B cell (primary cell): ENCODE measurements around the gene UBE2J2. TPM values are rescaled to one million over a fixed set of nuclear protein-coding genes. Genes with fewer than 3 reads are reported as not detected.

Experiments
- ATAC-seq: fragments of 200-7000 bp; cut with Tn5 transposase; one replicate; pipeline ENCODE4 v1.10.0; 2021; ENCODE audit warnings: low read depth, mild to moderate bottlenecking, moderate number of reproducible peaks, moderate library complexity
- CTCF ChIA-PET: fragments of 350-600 bp; sonication (Branson Sonifier 250); formaldehyde crosslinking; loops from one replicate; lab custom pipeline; 2021; ENCODE audit warnings: antibody characterized with exemption, inconsistent platforms; lab: Charles Lee
- POLR2A ChIA-PET: fragments of 350-600 bp; sonication (Branson Sonifier 250); formaldehyde crosslinking; loops from one replicate; lab custom pipeline; 2021; ENCODE audit warnings: antibody characterized with exemption; lab: Charles Lee
- DNase-seq: peaks from one replicate; pipeline ENCODE4 v3.0.0; 2013
- H2AFZ ChIP-seq: 2 replicates; pipeline ENCODE4 v1.6.1; 2012; ENCODE audit warnings: mild to moderate bottlenecking, low read depth, low read length; ENCODE audit not compliant: insufficient read depth, poor library complexity, severe bottlenecking
- H3K27ac ChIP-seq, 2 donors: 1 replicate in 1 of 2; 2 replicates in 1 of 2; pipeline ENCODE4 v1.5.1; 2012 to 2013; ENCODE audit warnings: low read length in 2 of 2, mild to moderate bottlenecking in 2 of 2, moderate library complexity in 1 of 2
- H3K27me3 ChIP-seq, 4 experiments: fragments of 200-600 bp in 1 of 4; sonication (generic) in 1 of 4; replicated peaks in 1 of 4; 1 replicate in 2 of 4; 2 replicates in 2 of 4; pipeline versions ENCODE4 v1.6.1 to v1.7.0; 2013 to 2016; ENCODE audit warnings: low read length in 3 of 4, mild to moderate bottlenecking in 2 of 4, mixed read lengths in 1 of 4, moderate library complexity in 1 of 4; ENCODE audit not compliant: insufficient read depth in 4 of 4, control insufficient read depth in 3 of 4; ENCODE audit errors: control extremely low read depth in 1 of 4
- H3K36me3 ChIP-seq, 2 experiments: replicated peaks in 1 of 2; 1 replicate in 1 of 2; 2 replicates in 1 of 2; pipeline versions ENCODE4 v1.6.1 to v1.7.1; 2013; ENCODE audit warnings: low read length in 1 of 2; ENCODE audit not compliant: insufficient read depth in 2 of 2, control insufficient read depth in 1 of 2; ENCODE audit errors: control extremely low read depth in 1 of 2, extremely low read depth in 1 of 2
- H3K4me1 ChIP-seq, 2 donors: fragments of 200-600 bp in 1 of 2; sonication (generic) in 1 of 2; 1 replicate in 1 of 2; 2 replicates in 1 of 2; pipeline versions ENCODE4 v1.5.1 to v1.6.1; 2013 to 2017; ENCODE audit warnings: low read length in 2 of 2; ENCODE audit not compliant: control insufficient read depth in 2 of 2, insufficient read depth in 2 of 2
- H3K4me2 ChIP-seq: replicated peaks from 2 replicates; pipeline ENCODE3; 2012; ENCODE audit warnings: mild to moderate bottlenecking, low read depth, low read length; ENCODE audit not compliant: poor library complexity, severe bottlenecking
- H3K4me3 ChIP-seq, 5 experiments: fragments of 200-600 bp in 1 of 5; sonication (generic) in 1 of 5; 1 replicate in 3 of 5; 2 replicates in 2 of 5; pipeline versions ENCODE4 v1.5.1 to v1.7.0; 2011 to 2016; ENCODE audit warnings: low read length in 4 of 5, mild to moderate bottlenecking in 4 of 5, low read depth in 2 of 5, control low read depth in 1 of 5, moderate library complexity in 1 of 5; ENCODE audit not compliant: insufficient read depth in 1 of 5; ENCODE audit errors: control extremely low read depth in 1 of 5, extremely low read depth in 1 of 5
- H3K79me2 ChIP-seq: fragments of 200-600 bp; sonication (generic); one replicate; pipeline ENCODE4 v1.6.0; 2016; ENCODE audit warnings: low read length; ENCODE audit not compliant: control insufficient read depth, insufficient read depth
- H3K9ac ChIP-seq: fragments of 200-600 bp; sonication (generic); 2 replicates; pipeline ENCODE4 v1.6.1; 2017; ENCODE audit warnings: mild to moderate bottlenecking, low read length, moderate library complexity
- H3K9me3 ChIP-seq, 3 donors: one replicate each; pipeline versions ENCODE4 v1.6.1 to v1.7.1; 2013; ENCODE audit warnings: low read length in 2 of 3; ENCODE audit not compliant: control insufficient read depth in 2 of 3, insufficient read depth in 1 of 3; ENCODE audit errors: control extremely low read depth in 1 of 3
- H4K20me1 ChIP-seq: 2 replicates; pipeline ENCODE4 v1.6.0; 2012; ENCODE audit warnings: mild to moderate bottlenecking, low read length; ENCODE audit not compliant: insufficient read depth, control insufficient read depth, poor library complexity, severe bottlenecking
- H3K27ac Mint-ChIP-seq: one replicate; pipeline ENCODE4 v1.8.0; 2021; ENCODE audit warnings: mixed read lengths
- H3K27me3 Mint-ChIP-seq: one replicate; pipeline ENCODE4 v1.8.0; 2021; ENCODE audit warnings: mixed read lengths
- H3K4me1 Mint-ChIP-seq: one replicate; pipeline ENCODE4 v1.8.0; 2021; ENCODE audit warnings: mixed read lengths
- H3K4me3 Mint-ChIP-seq: one replicate; pipeline ENCODE4 v1.8.0; 2021; ENCODE audit warnings: mixed read lengths
- H3K9me3 Mint-ChIP-seq: one replicate; pipeline ENCODE4 v1.8.0; 2022; ENCODE audit warnings: mixed read lengths; ENCODE audit not compliant: insufficient read depth
- EZH2 ChIP-seq: IDR thresholded peaks from 2 replicates; pipeline ENCODE4 v1.6.1; 2012; ENCODE audit warnings: borderline replicate concordance, low read depth, mild to moderate bottlenecking, moderate library complexity, low read length; ENCODE audit not compliant: insufficient read depth, poor library complexity, severe bottlenecking
- WGBS: methylation state at CpG from one replicate; pipeline ENCODE4 v1.1.5; 2013; ENCODE audit warnings: missing lambda C conversion rate; ENCODE audit not compliant: insufficient coverage; 5-methylcytosine and 5-hydroxymethylcytosine counted together
- intact Hi-C: fragments of 100-400 bp; cut with micrococcal nuclease; formaldehyde crosslinking; loops from one replicate; pipeline ENCODE4 v1.10.0; 2022
- polyA plus RNA-seq: library from polyadenylated mRNA; depleted of rRNA; stranded (reverse); fragments of >200 nt; gene quantifications from 2 replicates; pipeline ENCODE4 v1.2.3, GENCODE V29; 2012
- total RNA-seq, 2 donors: library from RNA; stranded (reverse); fragments of 120-200 nt in 1 of 2; gene quantifications; 1 replicate in 1 of 2; 2 replicates in 1 of 2; pipeline versions ENCODE4 v1.2.3 to v1.2.4, GENCODE V29; 2013 to 2022
- TF ChIP-seq, protein P1 (sequence below): fragments of 200-600 bp; IDR thresholded peaks from one replicate; pipeline ENCODE4 v1.8.0; 2022; ENCODE audit warnings: antibody characterized with exemption, mild to moderate bottlenecking

UBE2J2 gene
- total and polyA plus RNA-seq, 2 donors (not counting 1 experiment from before 2014, with no cell fraction given), result 40.1 to 115 TPM

DNA sequence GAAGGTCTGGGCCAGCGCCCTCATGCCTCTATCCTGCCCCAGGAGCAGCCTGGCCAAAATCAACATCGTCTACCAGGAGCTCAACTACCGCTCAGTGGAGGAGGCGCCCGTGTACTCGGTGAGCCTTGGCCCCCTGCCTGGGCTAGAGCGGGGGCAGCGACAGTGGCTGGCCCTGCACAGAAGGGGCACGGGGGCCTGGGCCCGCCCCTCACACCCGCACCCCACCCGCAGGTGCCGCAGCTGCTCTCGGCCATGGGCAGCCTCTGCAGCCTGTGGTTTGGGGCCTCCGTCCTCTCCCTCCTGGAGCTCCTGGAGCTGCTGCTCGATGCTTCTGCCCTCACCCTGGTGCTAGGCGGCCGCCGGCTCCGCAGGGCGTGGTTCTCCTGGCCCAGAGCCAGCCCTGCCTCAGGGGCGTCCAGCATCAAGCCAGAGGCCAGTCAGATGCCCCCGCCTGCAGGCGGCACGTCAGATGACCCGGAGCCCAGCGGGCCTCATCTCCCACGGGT lies 17.4 kb upstream of the UBE2J2 start:
- intact Hi-C loops, result loop anchor here (2.0 kb wide), 1 partner anchor 306 kb away; no protein-coding TSS in a partner anchor

DNA sequence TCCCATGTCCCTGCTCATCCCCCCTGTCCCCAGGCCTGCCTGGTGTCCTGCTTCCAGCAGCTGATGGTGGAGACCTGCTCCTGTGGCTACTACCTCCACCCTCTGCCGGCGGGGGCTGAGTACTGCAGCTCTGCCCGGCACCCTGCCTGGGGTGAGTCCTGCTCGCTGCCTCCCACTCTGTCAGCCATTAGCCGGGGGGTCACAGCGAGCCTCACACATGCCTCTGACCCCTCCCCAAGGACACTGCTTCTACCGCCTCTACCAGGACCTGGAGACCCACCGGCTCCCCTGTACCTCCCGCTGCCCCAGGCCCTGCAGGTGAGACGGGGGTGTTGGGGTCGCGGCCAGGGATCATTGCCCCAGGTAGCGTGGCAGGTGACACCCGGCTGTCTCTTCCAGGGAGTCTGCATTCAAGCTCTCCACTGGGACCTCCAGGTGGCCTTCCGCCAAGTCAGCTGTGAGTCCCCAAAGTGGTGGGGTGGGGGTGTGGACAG lies 16.6 kb upstream of the UBE2J2 start:
- Mint-ChIP-seq H3K27ac (no peak overlapping the region), H3K4me3 (no peak overlapping the region), H3K27me3 (no peaks in the 10 kb centered on the region), H3K4me1 (peaks cover 11% of the 10 kb centered on the region), H3K9me3 (no peaks in the 10 kb centered on the region)
- WGBS, result 64% methylated on average over 15 of the region's 15 CpGs
- no peak overlapping the region for H3K27ac ChIP-seq
- H2AFZ ChIP-seq, result no peak overlapping the region
- no peaks in the 10 kb centered on the region for H3K79me2 ChIP-seq
- ChIA-PET POLR2A (interaction anchor here (0.5 to 1.9 kb wide), 2 partner anchors 115 to 168 kb away, joined by 4 to 8 read pairs; no protein-coding TSS in a partner anchor), CTCF (interaction anchor here (0.6 to 4.3 kb wide), 11 partner anchors 13 to 306 kb away, joined by 3 to 118 read pairs (median 5); partner anchors contain the start of genes C1orf159 and UBE2J2)
- H3K4me2 ChIP-seq, result no peak overlapping the region
- no peaks in the 10 kb centered on the region for H3K9me3 ChIP-seq
- DNase-seq (peak; percentile 76), ATAC-seq (peak; percentile 76)
- peaks cover 0 to 16% of the 10 kb centered on the region in 2 donors for H3K4me1 ChIP-seq
- no peaks in the 10 kb centered on the region for H4K20me1 ChIP-seq
- H3K4me3 ChIP-seq, result no peak overlapping the region
- no peaks in the 10 kb centered on the region for H3K36me3 ChIP-seq
- no peaks in the 10 kb centered on the region for H3K27me3 ChIP-seq
- H3K9ac ChIP-seq, result no peak overlapping the region
- intact Hi-C loops, result loop anchor here (2.0 kb wide), 1 partner anchor 305 kb away; no protein-coding TSS in a partner anchor
- TF ChIP-seq EZH2, result no peak
- TF ChIP-seq, protein P1, sequence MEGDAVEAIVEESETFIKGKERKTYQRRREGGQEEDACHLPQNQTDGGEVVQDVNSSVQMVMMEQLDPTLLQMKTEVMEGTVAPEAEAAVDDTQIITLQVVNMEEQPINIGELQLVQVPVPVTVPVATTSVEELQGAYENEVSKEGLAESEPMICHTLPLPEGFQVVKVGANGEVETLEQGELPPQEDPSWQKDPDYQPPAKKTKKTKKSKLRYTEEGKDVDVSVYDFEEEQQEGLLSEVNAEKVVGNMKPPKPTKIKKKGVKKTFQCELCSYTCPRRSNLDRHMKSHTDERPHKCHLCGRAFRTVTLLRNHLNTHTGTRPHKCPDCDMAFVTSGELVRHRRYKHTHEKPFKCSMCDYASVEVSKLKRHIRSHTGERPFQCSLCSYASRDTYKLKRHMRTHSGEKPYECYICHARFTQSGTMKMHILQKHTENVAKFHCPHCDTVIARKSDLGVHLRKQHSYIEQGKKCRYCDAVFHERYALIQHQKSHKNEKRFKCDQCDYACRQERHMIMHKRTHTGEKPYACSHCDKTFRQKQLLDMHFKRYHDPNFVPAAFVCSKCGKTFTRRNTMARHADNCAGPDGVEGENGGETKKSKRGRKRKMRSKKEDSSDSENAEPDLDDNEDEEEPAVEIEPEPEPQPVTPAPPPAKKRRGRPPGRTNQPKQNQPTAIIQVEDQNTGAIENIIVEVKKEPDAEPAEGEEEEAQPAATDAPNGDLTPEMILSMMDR, result peak; percentile 64

More for the DNA sequence above, 17.4 kb upstream of the UBE2J2 start:
- no peak for TF ChIP-seq EZH2
- TF ChIP-seq, protein P1, result no peak
- H3K4me1 ChIP-seq, result peaks cover 0 to 16% of the 10 kb centered on the region in 2 donors
- DNase-seq (no peak), ATAC-seq (no peak)
- no peak overlapping the region for H3K4me3 Mint-ChIP-seq
- no peaks in the 10 kb centered on the region for H4K20me1 ChIP-seq
- 89% methylated on average over 27 of the region's 28 CpGs for WGBS
- no peaks in the 10 kb centered on the region for H3K27me3 Mint-ChIP-seq
- H3K9ac ChIP-seq, result no peak overlapping the region
- H3K4me1 Mint-ChIP-seq, result peaks cover 11% of the 10 kb centered on the region
- no peak overlapping the region for H3K27ac Mint-ChIP-seq
- H3K9me3 Mint-ChIP-seq, result no peaks in the 10 kb centered on the region
- no peaks in the 10 kb centered on the region for H3K9me3 ChIP-seq
- H3K79me2 ChIP-seq, result no peaks in the 10 kb centered on the region
- no peak overlapping the region for H3K4me3 ChIP-seq
- POLR2A ChIA-PET, result interaction anchor here (1.0 to 1.9 kb wide), 2 partner anchors 10 to 169 kb away, joined by 3 to 8 read pairs; no protein-coding TSS in a partner anchor
- peak overlapping the region; percentile 20 for H3K4me2 ChIP-seq
- CTCF ChIA-PET, result interaction anchor here (1.0 to 4.3 kb wide), 23 partner anchors 8 to 310 kb away, joined by 3 to 118 read pairs (median 6); partner anchors contain the start of genes PERM1 and UBE2J2
- no peak overlapping the region for H3K27ac ChIP-seq
- no peaks in the 10 kb centered on the region for H3K36me3 ChIP-seq
- no peaks in the 10 kb centered on the region for H3K27me3 ChIP-seq
- H2AFZ ChIP-seq, result no peak overlapping the region
